ENCODE results near the gene DCC.

- TF ChIP-seq EZH2 (IDR thresholded peaks at IDR 0.05; ENCODE audit: low read depth, unreplicated experiment): no peak
- TF ChIP-seq CTCF (conservative IDR thresholded peaks at IDR 0.05; ENCODE audit: low read depth in 2 of 2): no peak
- TF ChIP-seq ETS1 (IDR thresholded peaks at IDR 0.05): no peak
- TF ChIP-seq JUNB (IDR thresholded peaks at IDR 0.05; ENCODE audit: unreplicated experiment): no peak
- TF ChIP-seq EZH2phosphoT487 (IDR thresholded peaks at IDR 0.05; ENCODE audit: unreplicated experiment): no peak
- no peak for TF ChIP-seq REST (IDR thresholded peaks at IDR 0.05; ENCODE audit: unreplicated experiment)
Observed at GRCh38 chr18:53283708-53284107, 943.7 kb downstream of the DCC start.

Data from GM23338 (cell line).